Subcutaneous adipose tissue (tissue), 4 donors: ENCODE data around the gene ABHD12. TPM values are rescaled to one million over a fixed set of nuclear protein-coding genes. Genes with fewer than 3 reads are reported as not detected.

Experiments
- CTCF ChIP-seq: fragments of 450-650 bp; IDR thresholded peaks from one replicate; pipeline ENCODE4 v1.5.1; 2016; ENCODE audit warnings: low read depth, mild to moderate bottlenecking, control low read depth, antibody characterized with exemption, moderate library complexity
- total RNA-seq, 4 donors: library from RNA; depleted of rRNA; stranded (reverse); fragments of >200 nt; gene quantifications; one replicate each; pipeline ENCODE4 v1.1.0, GENCODE V29; 2016

ABHD12 gene
- total RNA-seq, 4 donors from 2014 or later, result 36.5 to 60.3 (median 51.6) TPM

DNA sequence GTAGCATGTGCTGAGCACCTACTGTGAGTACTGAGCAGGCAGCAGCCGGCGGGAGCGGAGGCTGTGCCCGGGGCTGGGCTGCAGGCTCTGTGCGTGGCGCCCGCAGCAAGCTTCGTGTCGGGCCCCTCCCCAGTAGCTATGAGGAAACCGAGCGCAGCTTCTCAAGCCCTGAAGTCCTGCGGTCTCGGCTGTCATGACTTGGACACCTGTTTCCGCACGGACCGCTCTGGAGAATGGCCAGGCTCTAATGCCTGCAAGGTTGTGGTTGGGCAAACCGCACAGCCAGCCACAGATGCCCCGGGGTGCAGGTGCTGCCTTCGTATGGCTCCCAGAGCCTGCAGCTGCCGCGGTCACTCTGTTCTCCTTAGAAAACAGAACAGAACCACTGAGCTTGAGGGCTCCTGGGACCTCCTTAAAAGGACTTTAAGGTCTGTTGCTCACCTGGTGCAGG is 109.1 kb downstream of the ABHD12 start:
- no peak for TF ChIP-seq CTCF

- no peak for TF ChIP-seq CTCF
Measured at GRCh38 chr20:25280574-25281535, 109.8 kb downstream of the ABHD12 start.

DNA sequence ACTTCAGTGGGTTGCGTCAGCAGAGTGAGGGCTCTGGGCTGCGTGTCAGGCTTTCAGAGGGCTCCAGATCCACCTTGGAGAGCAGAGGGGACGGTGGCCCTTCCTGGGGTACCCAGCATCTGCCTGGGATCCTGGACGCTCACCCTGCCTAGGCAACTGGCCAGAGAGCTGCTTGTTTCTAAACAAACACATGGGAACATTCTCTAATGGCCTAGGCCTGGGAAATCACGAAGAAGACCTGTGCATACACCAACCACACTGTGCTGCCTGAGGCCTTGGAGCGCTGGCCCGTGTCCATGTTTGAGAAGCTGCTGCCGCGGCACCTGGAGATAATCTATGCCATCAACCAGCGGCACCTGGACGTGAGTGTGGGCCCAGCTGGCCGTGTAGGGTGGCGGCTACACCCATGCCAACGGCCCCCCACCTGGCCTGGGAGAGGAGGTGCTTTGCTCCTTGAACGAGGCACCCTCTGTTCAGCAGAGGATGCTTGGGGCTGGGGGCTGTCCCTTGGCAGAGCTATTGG is 110.5 kb downstream of the ABHD12 start:
- TF ChIP-seq CTCF, result no peak

DNA sequence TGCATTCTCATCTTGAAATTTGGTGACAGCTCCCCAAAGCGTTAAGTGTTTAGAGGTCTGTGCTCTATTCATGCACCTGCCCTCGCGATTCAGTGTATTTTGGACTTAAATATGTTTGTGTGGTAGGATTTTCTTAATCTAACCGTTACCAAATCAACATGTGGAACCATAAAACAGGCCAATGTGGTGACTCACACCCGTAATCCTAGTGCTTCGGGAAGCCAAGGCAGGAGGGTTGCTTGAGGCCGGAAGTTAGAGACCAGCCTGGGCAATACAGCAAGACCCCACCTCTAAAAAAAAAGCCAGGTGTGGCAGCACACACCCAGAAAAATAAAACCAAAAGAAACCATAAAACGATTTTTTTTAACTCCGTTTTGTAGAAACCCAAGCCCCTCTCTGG is 111.2 kb downstream of the ABHD12 start:
- TF ChIP-seq CTCF, result no peak

GRCh38 chr20:25278636-25279361 is 111.8 kb downstream of the ABHD12 start:
- no peak for TF ChIP-seq CTCF

DNA sequence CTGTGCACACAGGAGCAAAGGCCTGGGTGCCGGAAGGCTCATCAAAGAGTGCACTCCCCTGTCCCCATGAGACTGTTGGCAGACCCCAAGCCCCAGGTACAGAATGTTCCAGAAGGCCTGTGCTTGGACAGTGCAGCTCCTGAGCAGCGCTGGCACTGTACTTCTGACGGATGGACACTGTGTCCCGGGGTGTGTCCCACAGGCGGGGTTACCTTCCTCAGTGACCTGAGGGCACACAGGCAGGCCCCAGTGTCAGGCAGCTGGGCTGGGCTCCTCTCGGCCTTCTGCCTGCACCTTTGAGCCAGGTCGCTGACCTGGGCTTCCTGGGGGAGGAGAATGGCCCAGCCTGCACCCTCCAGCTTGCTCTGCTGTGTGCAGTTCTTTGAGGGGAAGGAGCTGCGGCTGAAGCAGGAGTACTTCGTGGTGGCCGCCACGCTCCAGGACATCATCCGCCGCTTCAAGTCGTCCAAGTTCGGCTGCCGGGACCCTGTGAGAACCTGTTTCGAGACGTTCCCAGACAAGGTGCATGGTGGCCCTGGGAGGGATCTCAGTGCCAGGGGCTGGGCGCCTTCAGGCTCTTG is 112.6 kb downstream of the ABHD12 start:
- no peak for TF ChIP-seq CTCF
